ENCODE results near the gene NFATC3. TPM values are rescaled to one million over a fixed set of nuclear protein-coding genes. Genes with fewer than 3 reads are reported as not detected.

NFATC3 gene
- total and polyA plus RNA-seq, 4 donors = 13.5 to 69.6 (median 35.7) TPM

GRCh38 chr16:68041783-68042182 lies 43.4 kb upstream of the NFATC3 start:
- no peak overlapping the region for H3K27ac ChIP-seq (ENCODE audit: low read depth in 1 of 2, low read length in 1 of 2)

GRCh38 chr16:68046106-68046505 lies 39.1 kb upstream of the NFATC3 start:
- ATAC-seq (ENCODE audit: insufficient read depth, low FRiP score) = no peak
- Histone ChIP-seq H3K4me3 (no peak overlapping the region), H3K27me3 (ENCODE audit: control insufficient read depth in 3 of 3, insufficient read depth in 3 of 3, low read length in 2 of 3) (no peaks in the 10 kb centered on the region), H3K36me3 (ENCODE audit: control insufficient read depth in 4 of 4, insufficient read depth in 4 of 4, low read length in 4 of 4) (peaks cover 0 to 14% (median 7%) of the 10 kb centered on the region in 4 donors), H3K4me1 (ENCODE audit: control insufficient read depth in 5 of 5, insufficient read depth in 5 of 5, low read length in 5 of 5) (no peaks in the 10 kb centered on the region), H3K27ac (ENCODE audit: low read depth in 1 of 2, low read length in 1 of 2) (no peak overlapping the region), H3K9me3 (ENCODE audit: control insufficient read depth in 4 of 4, insufficient read depth in 3 of 4, low read length in 3 of 4) (no peaks in the 10 kb centered on the region), H3K9ac (ENCODE audit: insufficient read depth in 1 of 2, low read length in 2 of 2) (no peak overlapping the region)
- WGBS, 2 donors = 82 to 85% methylated on average over 7 of the region's 7 CpGs
- DNase-seq = no peak
- TF ChIP-seq CTCF (IDR thresholded peaks at IDR 0.05; ENCODE audit: control extremely low read depth, extremely low read depth) = no peak

More at GRCh38 chr16:68041783-68042182, 43.4 kb upstream of the NFATC3 start:
- DNase-seq (no peak), ATAC-seq (ENCODE audit: insufficient read depth, low FRiP score) (no peak)
- 39 to 57% methylated on average over 2 of the region's 2 CpGs for WGBS, 2 donors
- no peak overlapping the region for H3K4me3 ChIP-seq
- H3K9me3 ChIP-seq (ENCODE audit: control insufficient read depth in 4 of 4, insufficient read depth in 3 of 4, low read length in 3 of 4) = no peaks in the 10 kb centered on the region
- no peak overlapping the region for H3K9ac ChIP-seq (ENCODE audit: insufficient read depth in 1 of 2, low read length in 2 of 2)
- peaks cover 0 to 4% (median 1%) of the 10 kb centered on the region in 4 donors for H3K36me3 ChIP-seq (ENCODE audit: control insufficient read depth in 4 of 4, insufficient read depth in 4 of 4, low read length in 4 of 4)
- TF ChIP-seq CTCF (IDR thresholded peaks at IDR 0.05; ENCODE audit: control extremely low read depth, extremely low read depth) = no peak
- no peaks in the 10 kb centered on the region for H3K27me3 ChIP-seq (ENCODE audit: control insufficient read depth in 3 of 3, insufficient read depth in 3 of 3, low read length in 2 of 3)
- no peaks in the 10 kb centered on the region for H3K4me1 ChIP-seq (ENCODE audit: control insufficient read depth in 5 of 5, insufficient read depth in 5 of 5, low read length in 5 of 5)

GRCh38 chr16:68047987-68048386 lies 37.2 kb upstream of the NFATC3 start:
- no peak for ATAC-seq (ENCODE audit: insufficient read depth, low FRiP score)
- Histone ChIP-seq H3K27ac (ENCODE audit: low read depth in 1 of 2, low read length in 1 of 2) (no peak overlapping the region), H3K4me3 (no peak overlapping the region), H3K4me1 (ENCODE audit: control insufficient read depth in 5 of 5, insufficient read depth in 5 of 5, low read length in 5 of 5) (no peaks in the 10 kb centered on the region), H3K9ac (ENCODE audit: insufficient read depth in 1 of 2, low read length in 2 of 2) (no peak overlapping the region), H3K27me3 (ENCODE audit: control insufficient read depth in 3 of 3, insufficient read depth in 3 of 3, low read length in 2 of 3) (no peaks in the 10 kb centered on the region), H3K9me3 (ENCODE audit: control insufficient read depth in 4 of 4, insufficient read depth in 3 of 4, low read length in 3 of 4) (no peaks in the 10 kb centered on the region), H3K36me3 (ENCODE audit: control insufficient read depth in 4 of 4, insufficient read depth in 4 of 4, low read length in 4 of 4) (peaks cover 2 to 17% (median 10%) of the 10 kb centered on the region in 4 donors)
- TF ChIP-seq CTCF (IDR thresholded peaks at IDR 0.05; ENCODE audit: control extremely low read depth, extremely low read depth) = no peak
- WGBS, 2 donors = 78 to 79% methylated on average over 2 of the region's 2 CpGs
- no peak for DNase-seq

GRCh38 chr16:68049449-68049848 lies 35.7 kb upstream of the NFATC3 start:
- H3K27ac ChIP-seq (ENCODE audit: low read depth in 1 of 2, low read length in 1 of 2) = no peak overlapping the region
- ATAC-seq (ENCODE audit: insufficient read depth, low FRiP score) (no peak), DNase-seq (no peak)
- no peak for TF ChIP-seq CTCF (IDR thresholded peaks at IDR 0.05; ENCODE audit: control extremely low read depth, extremely low read depth)
- WGBS, 2 donors = 95 to 98% methylated on average over 2 of the region's 2 CpGs
- H3K4me3 ChIP-seq = no peak overlapping the region
- peaks cover 5 to 22% (median 14%) of the 10 kb centered on the region in 4 donors for H3K36me3 ChIP-seq (ENCODE audit: control insufficient read depth in 4 of 4, insufficient read depth in 4 of 4, low read length in 4 of 4)
- no peaks in the 10 kb centered on the region for H3K4me1 ChIP-seq (ENCODE audit: control insufficient read depth in 5 of 5, insufficient read depth in 5 of 5, low read length in 5 of 5)
- H3K9me3 ChIP-seq (ENCODE audit: control insufficient read depth in 4 of 4, insufficient read depth in 3 of 4, low read length in 3 of 4) = peaks cover 0 to 2% (median 0%) of the 10 kb centered on the region in 4 donors
- H3K9ac ChIP-seq (ENCODE audit: insufficient read depth in 1 of 2, low read length in 2 of 2) = no peak overlapping the region
- H3K27me3 ChIP-seq (ENCODE audit: control insufficient read depth in 3 of 3, insufficient read depth in 3 of 3, low read length in 2 of 3) = no peaks in the 10 kb centered on the region
